HCT116 (cell line): ENCODE results near the gene GPR139. TPM values are rescaled to one million over a fixed set of nuclear protein-coding genes. Genes with fewer than 3 reads are reported as not detected.

Experiments
- ATAC-seq: fragments of 200-7000 bp; cut with Tn5 transposase; 2 replicates; pipeline ENCODE4 v1.9.1; 2020; ENCODE audit warnings: mild to moderate bottlenecking, moderate library complexity
- BruUV-seq: library from RNA; stranded (reverse); fragments of 400-500 nt; replicated peaks from 2 replicates; lab custom pipeline; 2021; lab: Mats Ljungman, UMichigan
- CTCF ChIA-PET: fragments of 300-600 bp; sonication (Branson Sonifier 250); formaldehyde crosslinking; loops from one replicate; lab custom pipeline; 2021; ENCODE audit warnings: antibody characterized with exemption; lab: Charles Lee
- POLR2A ChIA-PET: fragments of 300-600, 350-600 bp; sonication (Branson Sonifier 250); formaldehyde crosslinking; loops from one replicate; lab custom pipeline; 2021; ENCODE audit warnings: antibody characterized with exemption; lab: Charles Lee
- RAD21 ChIA-PET, 2 experiments: fragments of 300-600 bp; sonication (Branson Sonifier 250); formaldehyde crosslinking; loops; one replicate each; lab custom pipeline; 2023; ENCODE audit warnings: low total read pairs in 2 of 2; ENCODE audit not compliant: uncharacterized antibody in 2 of 2, unreplicated experiment in 2 of 2, low non-redundant PET in 1 of 2; lab: Charles Lee
- DNase-seq: peaks from one replicate; pipeline ENCODE4 v3.0.0-alpha.2; 2010; ENCODE audit warnings: low read depth, low spot score
- H2AFZ ChIP-seq: fragments of 200-600 bp; shearing (Covaris generic), sonication (generic); 2 replicates; pipeline ENCODE4 v1.6.1; 2017; ENCODE audit warnings: low read depth, mixed run types, mixed read lengths, antibody characterized with exemption, low read length; ENCODE audit not compliant: poor library complexity, severe bottlenecking
- H3K27ac ChIP-seq: 2 replicates; pipeline ENCODE4 v1.5.1; 2012; ENCODE audit warnings: low read depth, low read length
- H3K27me3 ChIP-seq: fragments of 200-600 bp; sonication (generic); 2 replicates; pipeline ENCODE4 v1.6.1; 2016; ENCODE audit warnings: mixed run types, low read length, mixed read lengths; ENCODE audit not compliant: insufficient read depth
- H3K36me3 ChIP-seq, 2 experiments: fragments of 200-500 bp in 1 of 2; fragments of 200-600 bp in 1 of 2; sonication (Bioruptor generic) in 1 of 2; sonication (generic) in 1 of 2; 2 replicates each; pipeline versions ENCODE4 v1.5.1 to v1.6.1; 2014 to 2016; ENCODE audit warnings: low read length in 2 of 2, inconsistent platforms in 1 of 2, mixed read lengths in 1 of 2, mixed run types in 1 of 2; ENCODE audit not compliant: insufficient read depth in 2 of 2, control insufficient read depth in 1 of 2
- H3K4me1 ChIP-seq, 2 experiments: fragments of 200-600 bp in 1 of 2; sonication (generic) in 1 of 2; 2 replicates each; pipeline versions ENCODE4 v1.5.1 to v1.6.1; 2012 to 2017; ENCODE audit warnings: low read length in 2 of 2, inconsistent platforms in 1 of 2, mild to moderate bottlenecking in 1 of 2, mixed read lengths in 1 of 2, mixed run types in 1 of 2, moderate library complexity in 1 of 2; ENCODE audit not compliant: insufficient read depth in 2 of 2, control insufficient read depth in 1 of 2
- H3K4me2 ChIP-seq: fragments of 200-600 bp; sonication (generic); 2 replicates; pipeline ENCODE4 v1.6.1; 2017; ENCODE audit warnings: mixed run types, low read length, mixed read lengths
- H3K4me3 ChIP-seq, 2 experiments: fragments of 200-600 bp in 1 of 2; sonication (generic) in 1 of 2; replicated peaks in 1 of 2; 2 replicates each; pipeline ENCODE4 v1.5.1; 2011 to 2016; ENCODE audit warnings: low read length in 2 of 2, control low read depth in 1 of 2, low read depth in 1 of 2, mild to moderate bottlenecking in 1 of 2, mixed read lengths in 1 of 2, mixed run types in 1 of 2
- H3K79me2 ChIP-seq: fragments of 200-600 bp; sonication (generic); 2 replicates; pipeline ENCODE4 v1.6.1; 2017; ENCODE audit warnings: mild to moderate bottlenecking, mixed run types, low read length, moderate library complexity, mixed read lengths; ENCODE audit not compliant: insufficient read depth
- H3K9ac ChIP-seq: fragments of 200-600 bp; sonication (generic); 2 replicates; pipeline ENCODE4 v1.6.1; 2016; ENCODE audit warnings: low read length, mixed read lengths
- H3K9me2 ChIP-seq: fragments of 200-600 bp; sonication (generic), shearing (Covaris generic); 2 replicates; pipeline ENCODE4 v1.6.1; 2017; ENCODE audit warnings: mixed run types, mild to moderate bottlenecking, moderate library complexity; ENCODE audit not compliant: insufficient read depth
- H3K9me3 ChIP-seq, 2 experiments: fragments of 200-500 bp in 1 of 2; fragments of 200-600 bp in 1 of 2; sonication (Bioruptor generic) in 1 of 2; sonication (generic) in 1 of 2; 2 replicates each; pipeline ENCODE4 v1.6.1; 2014 to 2017; ENCODE audit warnings: low read length in 2 of 2, mixed read lengths in 2 of 2, inconsistent platforms in 1 of 2, low read depth in 1 of 2, mild to moderate bottlenecking in 1 of 2, mixed run types in 1 of 2, moderate library complexity in 1 of 2; ENCODE audit not compliant: control insufficient read depth in 1 of 2, insufficient read depth in 1 of 2
- H4K20me1 ChIP-seq: fragments of 200-600 bp; sonication (generic), shearing (Covaris generic); 2 replicates; pipeline ENCODE4 v1.6.1; 2017; ENCODE audit warnings: mixed run types, mild to moderate bottlenecking, moderate library complexity; ENCODE audit not compliant: insufficient read depth
- ATF3 ChIP-seq: IDR thresholded peaks from 2 replicates; pipeline ENCODE4 v1.6.1; 2012
- CBX3 ChIP-seq: IDR thresholded peaks from 2 replicates; pipeline ENCODE4 v1.6.1; 2012; ENCODE audit warnings: low read depth
- CEBPB ChIP-seq: IDR thresholded peaks from 2 replicates; pipeline ENCODE4 v1.6.1; 2012; ENCODE audit warnings: low read depth
- CTCF ChIP-seq, 3 experiments: fragments of 200-600 bp in 1 of 3; sonication (generic) in 1 of 3; IDR thresholded peaks in 2 of 3; conservative IDR thresholded peaks in 1 of 3; 2 replicates each; pipeline ENCODE4 v1.5.1; 2012 to 2017; ENCODE audit warnings: low read depth in 2 of 3, low read length in 2 of 3, antibody characterized with exemption in 1 of 3, borderline replicate concordance in 1 of 3, control low read depth in 1 of 3, mild to moderate bottlenecking in 1 of 3, mixed read lengths in 1 of 3, mixed run types in 1 of 3, moderate library complexity in 1 of 3; ENCODE audit not compliant: insufficient read depth in 1 of 3
- ELF1 ChIP-seq: IDR thresholded peaks from 2 replicates; pipeline ENCODE4 v1.6.1; 2012; ENCODE audit warnings: low read depth, borderline replicate concordance
- EZH2phosphoT487 ChIP-seq: fragments of 200-600 bp; IDR thresholded peaks from 2 replicates; pipeline ENCODE4 v1.6.1; 2018; ENCODE audit warnings: antibody characterized with exemption, borderline replicate concordance
- FOSL1 ChIP-seq: IDR thresholded peaks from 2 replicates; pipeline ENCODE4 v1.6.1; 2012; ENCODE audit warnings: low read depth
- MAX ChIP-seq: IDR thresholded peaks from 2 replicates; pipeline ENCODE4 v1.6.1; 2012
- POLR2A ChIP-seq: IDR thresholded peaks from 2 replicates; pipeline ENCODE4 v1.7.0; 2011; ENCODE audit warnings: borderline replicate concordance; ENCODE audit not compliant: insufficient read depth, insufficient read length; ENCODE audit errors: extremely low read depth
- POLR2AphosphoS5 ChIP-seq: IDR thresholded peaks from 2 replicates; pipeline ENCODE4 v1.6.1; 2011; ENCODE audit warnings: mild to moderate bottlenecking, low read depth, low read length, moderate library complexity
- RAD21 ChIP-seq: IDR thresholded peaks from 2 replicates; pipeline ENCODE4 v1.6.1; 2012; ENCODE audit warnings: low read depth, mild to moderate bottlenecking
- REST ChIP-seq: IDR thresholded peaks from 2 replicates; pipeline ENCODE4 v1.6.1; 2012; ENCODE audit warnings: low read depth
- SIN3A ChIP-seq: IDR thresholded peaks from 2 replicates; pipeline ENCODE4 v1.6.1; 2012; ENCODE audit warnings: low read depth
- ZNF274 ChIP-seq: fragments of 200-500 bp; sonication (Bioruptor generic); IDR thresholded peaks from 2 replicates; pipeline ENCODE4 v1.6.1; 2014; ENCODE audit warnings: mild to moderate bottlenecking, low read depth, low read length, inconsistent platforms
- intact Hi-C: fragments of 100-400 bp; cut with micrococcal nuclease; formaldehyde crosslinking; loops from 2 replicates; pipeline ENCODE4 v1.10.0; 2022
- total RNA-seq: library from RNA; stranded (reverse); gene quantifications from one replicate; pipeline ENCODE4 v1.2.1, GENCODE V29; 2021; ENCODE audit not compliant: unreplicated experiment

GPR139 gene
- total RNA-seq, 1 experiment from 2014 or later: not detected

GRCh38 chr16:20094157-20094556 lies 20.5 kb upstream of the GPR139 start:
- no TSS peak for BruUV-seq
- no peaks in the 10 kb centered on the region for H4K20me1 ChIP-seq
- POLR2A ChIA-PET: no interaction called here
- no peak overlapping the region for H3K4me2 ChIP-seq
- H3K27me3 ChIP-seq: peaks cover 57% of the 10 kb centered on the region
- no peaks in the 10 kb centered on the region for H3K36me3 ChIP-seq
- H3K9ac ChIP-seq: no peak overlapping the region
- no peaks in the 10 kb centered on the region for H3K9me2 ChIP-seq
- intact Hi-C loops: no loop called here
- DNase-seq (no peak), ATAC-seq (no peak)
- CTCF ChIA-PET: no interaction called here
- no peak overlapping the region for H2AFZ ChIP-seq
- no peak overlapping the region for H3K27ac ChIP-seq
- no peaks in the 10 kb centered on the region for H3K79me2 ChIP-seq
- H3K4me1 ChIP-seq: no peaks in the 10 kb centered on the region
- H3K4me3 ChIP-seq: no peak overlapping the region
- H3K9me3 ChIP-seq: no peaks in the 10 kb centered on the region
- no peak for TF ChIP-seq FOSL1
- no peak for TF ChIP-seq MAX
- RAD21 ChIA-PET: no interaction called here

- Histone ChIP-seq H3K4me3 (no peak overlapping the region), H3K27me3 (peaks cover 54% of the 10 kb centered on the region), H3K27ac (no peak overlapping the region), H3K4me1 (no peaks in the 10 kb centered on the region), H2AFZ (no peak overlapping the region), H3K79me2 (no peaks in the 10 kb centered on the region), H3K36me3 (no peaks in the 10 kb centered on the region), H3K4me2 (no peak overlapping the region), H3K9me3 (no peaks in the 10 kb centered on the region), H3K9me2 (no peaks in the 10 kb centered on the region), H3K9ac (no peak overlapping the region), H4K20me1 (no peaks in the 10 kb centered on the region)
- POLR2A ChIA-PET: no interaction called here
- CTCF ChIA-PET: no interaction called here
- TF ChIP-seq CTCF (IDR thresholded peaks at IDR 0.05 in 2 of 3, conservative IDR thresholded peaks at IDR 0.05 in 1 of 3; ENCODE audit: borderline replicate concordance in 1 of 3, insufficient read depth in 1 of 3, low read depth in 2 of 3, low read length in 2 of 3): no peak
- TF ChIP-seq POLR2AphosphoS5: no peak
- no peak for TF ChIP-seq ZNF274
- TF ChIP-seq POLR2A: no peak
- no peak for TF ChIP-seq ELF1
- no peak for TF ChIP-seq CBX3
- no peak for TF ChIP-seq REST
- TF ChIP-seq RAD21: no peak
- TF ChIP-seq FOSL1: no peak
- TF ChIP-seq ATF3: no peak
- TF ChIP-seq CEBPB: no peak
- TF ChIP-seq SIN3A: no peak
- no peak for TF ChIP-seq EZH2phosphoT487
- ATAC-seq (no peak), DNase-seq (no peak)
- intact Hi-C loops: no loop called here
- RAD21 ChIA-PET: no interaction called here
- BruUV-seq: no TSS peak
Measured at GRCh38 chr16:20089246-20089965, 15.7 kb upstream of the GPR139 start.
